HG02798 (cell line): ENCODE results near the gene DEPP1.

Source experiments
- ATAC-seq: cut with Tn5 transposase; IDR thresholded peaks from one replicate; pipeline ENCODE4 v1.9.1; 2021; ENCODE audit warnings: mild to moderate bottlenecking; ENCODE audit not compliant: unreplicated experiment, poor library complexity

The DEPP1 gene

DNA sequence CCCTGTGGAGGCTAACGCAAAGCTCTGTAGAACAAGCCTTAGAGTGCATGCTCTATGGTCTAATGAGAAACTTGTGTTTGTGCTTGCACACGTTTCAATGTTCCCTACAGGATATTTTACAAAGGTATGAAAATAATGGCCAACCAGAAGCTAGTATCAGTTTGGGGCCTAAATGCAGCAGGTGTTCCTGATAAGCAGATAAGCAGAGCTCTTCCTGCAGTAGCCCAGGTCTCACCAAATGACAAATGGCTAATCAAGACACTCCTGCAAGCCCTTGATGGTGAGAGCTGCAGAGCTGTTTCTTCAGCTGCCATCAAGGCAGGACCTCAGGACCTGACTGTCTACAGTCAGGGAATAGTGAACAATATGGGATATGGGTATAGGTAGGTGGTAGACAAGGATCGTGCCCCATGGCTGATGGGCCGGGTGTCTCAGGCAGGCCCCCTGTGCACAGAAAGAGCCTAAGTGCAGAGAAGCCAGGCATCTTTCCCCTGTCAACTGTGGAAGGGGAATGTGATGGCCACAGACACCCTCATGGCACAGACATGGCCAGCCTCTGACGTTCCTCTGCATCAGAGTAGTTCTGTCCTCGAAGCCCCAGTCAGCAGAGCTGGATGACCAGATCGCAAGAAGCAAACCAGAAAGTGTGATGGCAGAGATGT lies 42.2 kb downstream of the DEPP1 start:
- no peak for ATAC-seq

DNA sequence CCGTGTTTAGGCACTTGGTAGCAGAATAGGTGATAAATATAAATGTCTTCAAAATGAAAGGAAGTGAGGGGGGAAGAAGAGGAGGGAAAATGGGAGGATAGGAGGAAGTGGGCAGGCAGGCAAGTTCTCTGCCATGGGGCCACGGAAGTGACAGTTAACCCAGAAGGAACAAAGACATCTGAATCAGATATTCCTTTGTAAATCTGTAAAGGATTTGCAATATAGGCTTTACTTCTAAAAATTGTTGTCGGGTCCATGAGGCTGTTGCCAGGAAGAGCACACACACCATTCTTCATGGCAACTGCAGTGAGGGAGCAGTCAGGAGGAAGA lies 42.7 kb downstream of the DEPP1 start:
- no peak for ATAC-seq

DNA sequence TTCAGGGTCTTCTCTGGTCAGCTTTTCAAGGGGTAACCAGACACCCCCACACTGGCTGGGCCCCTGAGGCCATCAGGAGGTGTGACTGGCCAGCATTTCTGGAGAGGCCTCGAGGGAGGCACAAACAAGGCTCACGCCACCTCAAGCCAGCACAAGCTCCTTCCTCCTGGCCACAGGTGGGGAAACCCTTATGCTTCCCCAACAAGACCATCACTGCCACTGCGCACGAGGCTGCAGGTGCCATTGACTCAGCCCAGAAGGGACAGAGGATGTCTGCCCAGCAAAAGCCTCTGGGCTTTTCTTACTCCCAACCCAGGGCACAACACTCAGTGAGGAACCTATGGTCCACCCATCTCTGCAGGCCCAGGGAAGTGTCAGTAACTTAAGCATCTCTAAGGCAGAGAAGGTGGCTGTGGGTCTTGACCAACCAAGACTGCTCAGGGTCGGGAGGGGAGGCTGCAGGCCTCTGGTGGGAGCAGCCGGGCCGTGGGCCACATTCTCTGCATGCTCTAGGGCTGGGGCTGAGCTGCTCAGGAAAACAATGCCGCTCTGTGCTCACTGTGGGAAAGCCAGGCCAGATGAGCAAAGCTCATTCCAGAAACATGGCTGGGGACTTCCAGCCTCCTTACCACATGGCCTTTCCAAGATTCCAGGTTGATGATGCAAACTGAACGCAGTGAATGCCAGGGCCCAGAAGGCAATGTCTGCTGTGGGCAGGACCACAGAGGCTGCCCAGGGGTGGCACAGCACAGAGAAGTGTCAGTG lies 43.2 kb downstream of the DEPP1 start:
- ATAC-seq, result no peak

DNA sequence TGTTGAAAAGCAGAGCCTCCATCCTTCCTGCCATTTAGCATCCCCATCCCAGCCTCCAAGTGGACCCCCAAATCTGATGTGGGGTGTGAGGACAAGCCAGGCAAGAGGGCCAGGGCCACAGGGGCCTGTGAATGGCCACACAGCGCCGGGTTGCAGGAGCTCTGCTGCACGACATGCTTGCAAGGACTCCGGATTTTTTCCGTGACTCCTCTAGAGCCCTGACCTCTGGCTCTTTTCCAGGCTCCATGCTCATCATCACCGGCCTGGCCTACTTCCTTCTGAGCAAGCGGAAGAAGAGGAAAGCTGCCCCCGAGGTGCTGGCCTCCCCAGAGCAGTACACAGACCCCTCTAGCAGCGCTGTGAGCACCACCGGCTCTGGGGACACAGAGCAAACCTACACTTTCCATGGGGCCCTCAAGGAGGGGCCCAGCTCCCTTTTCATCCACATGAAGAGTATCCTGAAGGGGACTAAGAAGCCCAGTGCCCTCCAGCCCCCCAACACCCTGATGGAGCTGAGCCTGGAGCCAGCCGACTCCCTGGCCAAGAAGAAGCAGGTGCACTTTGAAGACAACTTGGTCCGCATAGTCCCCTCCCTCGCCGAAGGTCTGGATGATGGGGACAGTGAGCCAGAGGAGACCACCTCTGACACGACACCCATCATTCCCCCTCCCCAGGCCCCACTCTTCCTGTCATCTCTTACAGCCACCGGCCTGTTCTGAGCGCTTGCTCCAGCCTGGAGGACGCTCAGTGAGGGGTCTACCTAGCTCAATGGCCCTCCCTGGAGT lies 44.0 kb downstream of the DEPP1 start:
- ATAC-seq, result no peak

DNA sequence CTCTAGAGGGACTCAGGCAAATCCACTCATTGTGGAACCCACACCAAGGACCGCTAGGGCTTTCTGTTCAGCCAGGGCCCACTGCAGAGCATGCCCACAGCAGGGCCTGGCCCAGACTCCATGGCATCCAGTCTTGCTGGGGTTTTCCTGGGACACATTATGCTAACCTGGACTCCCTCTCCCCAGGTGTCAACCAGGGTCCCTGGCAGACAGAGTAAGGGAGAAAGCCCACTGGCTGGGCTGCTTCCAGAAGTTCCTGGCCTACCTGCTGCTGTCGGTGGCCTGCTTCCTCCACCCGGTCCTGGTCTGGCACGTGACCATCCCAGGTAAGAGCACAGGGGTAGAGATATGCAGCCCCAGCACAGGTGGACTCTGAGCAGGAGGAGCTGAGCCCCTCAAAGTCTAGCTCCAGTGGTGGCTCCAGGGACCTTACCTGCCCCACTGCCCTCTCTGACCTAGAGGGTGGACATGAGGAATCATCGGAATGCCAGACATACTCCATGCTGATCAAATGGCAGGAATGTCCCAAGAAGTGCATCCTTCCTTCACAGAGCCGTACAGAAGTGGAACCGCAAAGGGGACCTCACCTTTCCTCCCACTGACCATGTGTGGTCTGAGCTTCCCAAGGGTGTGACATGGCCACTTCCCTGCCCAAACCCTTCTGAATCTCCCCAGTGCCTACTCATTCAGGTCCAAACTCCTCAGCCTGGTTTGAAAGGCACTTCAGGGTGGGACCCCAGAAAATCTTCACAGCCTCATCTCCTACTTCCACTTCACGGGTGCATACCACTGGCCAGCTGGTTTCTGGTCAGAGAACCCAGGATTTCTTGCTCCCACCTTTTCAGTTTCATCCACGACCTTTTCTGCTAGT lies 44.9 kb downstream of the DEPP1 start:
- no peak for ATAC-seq

DNA sequence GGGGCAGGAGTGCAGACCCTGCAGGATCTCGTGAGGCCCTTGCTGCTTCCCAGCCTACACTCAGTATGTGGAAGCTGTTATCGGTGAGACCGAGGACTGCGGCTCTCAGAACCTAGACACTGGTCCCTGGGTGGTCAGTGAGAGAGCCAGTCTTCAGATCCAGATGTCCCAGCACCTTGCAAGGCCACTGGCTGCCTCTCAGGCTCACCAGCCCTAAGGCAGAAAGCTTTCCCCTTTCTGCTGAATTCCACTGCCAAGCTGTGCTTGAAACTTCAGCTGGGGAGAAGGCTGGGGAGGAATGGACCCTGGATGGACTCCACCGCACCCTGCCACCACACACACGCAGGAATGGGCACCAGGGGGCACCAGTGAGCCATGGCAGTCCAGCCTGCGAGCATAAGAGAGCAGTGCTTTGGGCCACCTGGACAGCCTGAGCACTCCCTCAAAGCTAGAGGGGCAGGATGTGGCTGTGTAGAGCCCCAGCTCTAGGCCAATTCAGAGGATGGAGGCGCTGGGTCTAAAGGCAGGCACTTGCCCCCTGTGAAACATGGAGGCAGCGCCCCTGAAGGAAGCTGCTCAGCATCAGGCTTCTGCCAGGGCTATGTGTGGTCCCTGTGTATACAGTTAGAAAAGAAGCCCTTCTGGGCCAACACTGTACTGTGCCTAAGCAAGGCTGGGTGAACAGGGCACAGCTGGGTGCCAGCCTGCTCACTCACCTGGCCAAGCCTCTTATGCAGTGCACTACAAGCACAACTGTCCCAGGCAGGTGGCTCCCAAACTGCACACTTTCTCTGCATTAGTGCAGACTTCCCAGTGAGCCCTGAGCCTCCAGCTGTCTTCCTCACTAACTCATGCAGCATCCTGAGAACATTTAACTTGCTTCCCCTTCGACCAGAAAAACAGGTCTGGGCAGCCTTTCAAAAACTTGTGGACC lies 45.8 kb downstream of the DEPP1 start:
- ATAC-seq, result peak; percentile 96

DNA sequence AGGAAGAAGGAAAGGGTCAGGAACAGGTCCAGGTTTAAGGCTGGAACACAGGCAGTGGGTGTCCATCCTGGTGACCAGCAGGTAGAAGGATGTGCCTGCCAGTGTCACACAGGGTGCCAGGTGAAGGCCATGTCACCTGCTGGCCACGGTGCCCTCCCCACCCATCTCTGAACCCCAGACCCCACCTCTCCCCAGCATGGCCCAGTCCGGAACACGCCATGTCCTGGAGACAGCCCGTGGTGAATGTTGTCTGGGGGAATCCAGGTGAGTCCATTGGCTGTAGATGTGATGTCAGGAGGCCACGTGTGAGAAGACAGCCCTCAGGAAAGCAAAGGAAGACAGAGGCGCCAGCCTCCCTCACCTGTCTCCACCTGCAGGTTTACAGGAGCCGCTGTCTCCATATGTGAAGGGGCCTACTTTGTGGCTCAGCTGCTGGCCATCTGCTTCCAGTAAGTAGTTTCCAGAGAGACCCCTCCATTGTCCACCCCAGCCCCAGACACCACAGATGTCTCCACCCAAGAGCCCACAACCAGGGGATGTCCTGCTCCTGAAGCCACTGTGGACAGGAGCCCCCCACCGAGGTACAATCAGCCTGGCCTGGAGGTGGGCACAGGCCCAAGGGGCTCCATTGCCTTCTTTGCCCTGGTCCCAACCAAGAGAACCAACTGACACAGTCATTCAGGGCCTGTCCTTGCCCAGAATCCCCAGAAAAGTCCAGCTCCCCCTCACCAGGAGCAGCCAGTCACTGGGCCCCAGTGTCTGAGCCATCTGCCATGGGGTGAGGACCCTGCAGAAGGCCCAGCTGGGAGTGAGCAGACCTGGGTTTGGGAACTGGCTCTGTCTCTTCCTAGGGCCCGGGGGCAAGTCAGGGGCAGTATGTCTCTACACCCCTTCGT lies 46.7 kb downstream of the DEPP1 start:
- ATAC-seq, result no peak

DNA sequence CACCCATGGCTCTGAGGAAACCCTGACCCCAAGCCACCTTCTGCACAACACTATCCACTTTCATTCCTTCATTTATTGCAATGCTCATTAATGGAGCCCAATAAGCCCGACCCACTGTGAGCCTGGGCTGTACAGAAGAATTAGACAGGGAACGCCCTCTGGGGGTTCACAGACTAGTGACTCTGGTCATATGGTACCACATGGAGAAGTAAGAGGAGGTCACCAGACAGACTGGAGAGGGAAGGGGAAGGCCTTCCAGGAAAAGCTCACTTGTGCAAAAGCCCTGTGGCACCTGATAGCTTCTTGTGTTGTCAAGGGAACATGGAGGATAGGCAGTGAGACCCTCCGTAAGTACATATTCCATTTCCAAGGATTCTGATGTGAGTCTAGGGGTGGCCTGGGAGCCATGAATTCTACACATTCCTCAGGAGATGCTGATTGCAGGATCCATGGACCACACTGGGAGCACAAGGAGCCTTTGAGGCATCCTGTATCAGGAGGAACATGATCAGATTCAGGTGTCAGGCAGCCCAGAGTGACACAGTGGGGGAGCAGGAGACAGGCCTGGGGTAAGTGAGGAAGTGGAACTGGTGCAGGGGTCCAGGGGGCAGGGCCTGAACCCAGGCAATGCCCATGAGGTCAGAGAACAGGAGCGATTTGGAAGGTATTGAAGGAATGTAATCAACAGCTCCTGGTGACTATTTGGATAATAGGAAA lies 47.5 kb downstream of the DEPP1 start:
- ATAC-seq, result no peak

DNA sequence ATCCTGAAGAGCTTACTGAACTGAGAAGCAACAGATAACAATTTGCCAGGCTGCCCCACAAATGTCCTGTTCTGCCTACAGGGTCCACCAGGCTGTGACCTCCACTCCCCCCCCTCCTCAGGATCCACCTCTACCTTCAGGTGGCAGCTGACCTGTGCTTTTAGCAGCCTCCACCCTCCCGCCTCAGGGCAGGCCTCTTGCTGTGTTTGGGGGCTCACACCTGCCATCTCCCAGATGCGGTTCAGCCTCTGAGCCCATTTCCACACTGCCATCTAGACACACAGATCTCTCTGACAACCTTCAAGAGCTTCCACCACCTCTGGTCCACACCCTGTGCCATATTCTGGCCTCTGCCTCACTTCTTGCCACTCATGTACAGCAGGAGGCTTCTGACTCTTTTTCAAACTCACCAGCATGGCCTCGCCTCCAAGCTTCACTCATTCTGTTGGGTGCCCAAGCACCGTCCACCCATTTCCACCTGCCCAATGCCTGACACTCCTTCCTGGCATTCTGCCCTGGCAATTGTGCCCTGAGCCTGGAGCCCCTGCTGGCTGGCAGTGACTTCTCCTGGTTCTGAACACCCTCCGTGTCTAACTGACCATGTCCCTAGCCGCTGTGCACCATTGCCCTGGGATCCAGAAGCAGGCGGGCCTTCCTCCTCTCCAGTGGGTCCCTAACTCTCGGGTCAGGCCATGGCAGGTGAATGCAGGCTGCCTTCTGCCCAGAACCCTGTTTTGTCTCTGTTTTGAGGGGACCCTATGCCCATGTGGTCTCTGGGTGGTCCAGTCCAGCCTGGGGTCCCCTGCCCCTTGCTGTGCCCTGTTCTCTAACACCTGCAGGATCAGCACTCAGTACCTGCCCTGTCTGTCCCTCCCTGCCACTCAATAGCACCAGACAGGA lies 49.0 kb downstream of the DEPP1 start:
- no peak for ATAC-seq

DNA sequence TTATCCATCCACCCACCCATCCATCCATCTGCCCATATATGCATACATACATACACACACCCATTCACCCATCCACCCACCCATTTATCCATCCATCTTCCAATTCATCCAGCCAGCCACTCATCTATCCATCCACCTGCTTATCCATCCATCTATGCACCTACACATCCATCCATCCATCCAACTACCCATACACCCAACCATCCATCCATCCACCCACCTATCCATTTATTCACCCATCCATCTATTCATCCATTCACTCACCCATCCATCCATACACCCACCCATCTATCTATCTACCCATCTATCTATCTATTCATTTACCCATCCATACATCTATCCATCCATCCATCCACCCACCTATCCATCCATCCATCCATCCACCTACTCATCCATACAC lies 50.1 kb downstream of the DEPP1 start:
- ATAC-seq, result no peak

DNA sequence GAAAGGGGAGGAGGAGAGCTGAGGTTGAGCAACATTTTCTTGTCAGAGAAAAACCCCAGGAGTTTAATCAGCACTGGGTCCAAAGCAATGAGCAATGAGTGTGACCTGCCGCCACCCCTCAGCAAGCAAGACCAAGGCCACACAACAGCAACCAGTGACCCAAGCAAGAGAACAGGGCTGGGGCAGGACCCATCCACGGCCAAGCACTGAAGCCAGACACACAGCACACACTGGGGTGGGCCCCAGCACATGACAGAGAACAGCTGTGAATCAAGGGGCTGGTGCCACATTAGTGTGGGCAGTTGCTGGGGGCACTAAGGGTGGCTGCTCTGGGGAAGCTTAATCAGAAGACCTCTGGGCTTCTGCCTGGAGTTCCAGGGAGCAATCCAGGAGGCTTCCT lies 51.3 kb downstream of the DEPP1 start:
- ATAC-seq, result no peak

DNA sequence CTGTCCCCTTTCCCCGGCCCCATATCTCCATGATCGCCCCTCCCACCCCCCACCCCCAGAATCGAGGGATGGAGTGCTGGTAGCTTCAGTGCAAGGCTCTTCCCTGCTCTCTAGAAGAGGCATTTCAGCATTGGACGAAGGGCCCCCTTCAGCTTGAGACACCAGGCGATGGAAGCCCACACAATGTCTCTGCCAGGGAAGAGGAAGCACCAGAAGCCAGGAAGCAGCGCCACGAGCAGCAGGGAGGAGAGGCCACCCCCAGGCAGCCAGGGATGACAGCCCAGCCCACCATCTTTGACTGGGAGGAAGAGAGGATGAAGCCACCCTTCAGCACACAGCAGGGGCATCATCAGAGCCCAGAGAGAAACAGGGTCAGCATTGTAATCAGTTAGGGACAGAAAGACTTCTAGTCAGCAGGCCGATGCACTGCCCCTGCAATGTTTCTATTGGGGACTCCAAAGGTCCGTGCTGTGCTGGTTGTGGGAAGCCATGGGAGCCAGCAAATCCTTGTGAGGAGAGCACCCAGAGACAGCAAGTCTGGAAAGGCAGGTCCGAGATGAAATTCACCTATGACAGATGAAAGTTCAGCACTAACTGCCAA lies 51.8 kb downstream of the DEPP1 start:
- no peak for ATAC-seq
